SU-DHL-6 (cell line): ENCODE data around the gene RBM44.

Experiments
- H2AFZ ChIP-seq: fragments of 200-600 bp; sonication (generic); 2 replicates; pipeline ENCODE4 v1.6.1; 2014; ENCODE audit warnings: low read depth, mild to moderate bottlenecking, moderate library complexity, mixed read lengths, antibody characterized with exemption, low read length; ENCODE audit not compliant: severe bottlenecking
- H3F3A ChIP-seq: fragments of 200-600 bp; shearing (Covaris generic); 2 replicates; pipeline ENCODE4 v1.6.0; 2016; ENCODE audit warnings: antibody characterized with exemption, mild to moderate bottlenecking; ENCODE audit not compliant: insufficient read depth
- H3K27ac ChIP-seq: fragments of 200-600 bp; sonication (generic); 2 replicates; pipeline ENCODE4 v1.5.1; 2016; ENCODE audit warnings: low read depth, mild to moderate bottlenecking, low read length, moderate library complexity, mixed read lengths
- H3K27me3 ChIP-seq: fragments of 200-600 bp; sonication (generic), shearing (Covaris generic); 2 replicates; pipeline ENCODE4 v1.6.0; 2014; ENCODE audit warnings: mild to moderate bottlenecking, low read length
- H3K36me3 ChIP-seq: fragments of 200-600 bp; sonication (generic); 2 replicates; pipeline ENCODE4 v1.6.1; 2014; ENCODE audit warnings: mild to moderate bottlenecking, low read length, mixed read lengths
- H3K4me2 ChIP-seq: fragments of 300-600, 200-600 bp; shearing (Covaris generic), sonication (generic); 2 replicates; pipeline ENCODE4 v1.6.0; 2014; ENCODE audit warnings: low read length, low read depth, mild to moderate bottlenecking; ENCODE audit not compliant: poor library complexity, severe bottlenecking
- H3K4me3 ChIP-seq: fragments of 200-600 bp; sonication (generic); 2 replicates; pipeline ENCODE4 v1.5.1; 2014; ENCODE audit warnings: antibody characterized with exemption, low read length, mild to moderate bottlenecking, mixed read lengths; ENCODE audit not compliant: insufficient read depth, poor library complexity, severe bottlenecking
- H3K79me2 ChIP-seq: fragments of 200-600 bp; sonication (generic); 2 replicates; pipeline ENCODE4 v1.6.1; 2014; ENCODE audit warnings: mild to moderate bottlenecking, low read length, moderate library complexity; ENCODE audit not compliant: insufficient read depth
- H3K9ac ChIP-seq: fragments of 200-600 bp; sonication (generic); 2 replicates; pipeline ENCODE4 v1.7.0; 2014; ENCODE audit warnings: mild to moderate bottlenecking, low read length
- H3K9me2 ChIP-seq: fragments of 200-600 bp; sonication (generic); replicated peaks from 2 replicates; pipeline ENCODE4 v1.6.1; 2014; ENCODE audit warnings: low read length; ENCODE audit not compliant: insufficient read depth
- H3K9me3 ChIP-seq: fragments of 200-600 bp; sonication (generic); 2 replicates; pipeline ENCODE4 v1.6.1; 2014; ENCODE audit warnings: low read length, mixed read lengths; ENCODE audit not compliant: insufficient read depth
- H4K20me1 ChIP-seq: fragments of 200-600 bp; sonication (generic); 2 replicates; pipeline ENCODE4 v1.6.1; 2014; ENCODE audit warnings: low read depth, mild to moderate bottlenecking, antibody characterized with exemption, low read length, moderate library complexity, mixed read lengths
- EZH2phosphoT487 ChIP-seq: fragments of 200-600 bp; sonication (generic), shearing (Covaris generic); conservative IDR thresholded peaks from 2 replicates; pipeline ENCODE4 v1.6.1; 2018; ENCODE audit warnings: mild to moderate bottlenecking, antibody characterized with exemption, low read length, moderate library complexity, mixed read lengths
- TF ChIP-seq, protein P1 (sequence below): fragments of 200-600 bp; sonication (generic); IDR thresholded peaks from one replicate; pipeline ENCODE4 v1.5.1; 2017; ENCODE audit warnings: antibody characterized with exemption, mild to moderate bottlenecking, low read length, moderate library complexity; ENCODE audit not compliant: insufficient read depth, poor library complexity, severe bottlenecking

Gene RBM44

DNA sequence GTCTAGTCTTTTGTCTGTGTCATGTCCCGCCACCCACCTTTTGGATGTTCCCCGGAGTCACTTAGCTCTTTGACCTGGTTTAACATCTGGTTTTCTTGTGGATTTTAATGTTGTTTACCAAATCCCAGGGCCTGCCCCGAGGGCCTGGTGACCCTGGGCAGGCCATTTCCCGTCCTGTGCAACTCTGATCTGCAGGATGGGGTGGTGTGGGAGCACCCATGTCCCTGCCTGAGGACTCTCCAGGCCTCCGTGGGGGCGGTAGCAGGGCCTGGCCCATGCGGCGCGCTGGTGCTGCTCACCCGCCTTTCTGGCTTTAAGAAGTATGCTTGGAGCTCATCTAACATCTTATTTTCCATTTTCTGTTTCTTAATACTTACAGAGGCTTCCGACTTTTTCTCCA, 71.5 kb downstream of the RBM44 start:
- Histone ChIP-seq H3K9me3 (no peaks in the 10 kb centered on the region), H3K36me3 (no peaks in the 10 kb centered on the region), H2AFZ (no peak overlapping the region), H3K27ac (no peak overlapping the region), H3K27me3 (no peaks in the 10 kb centered on the region), H3K79me2 (no peaks in the 10 kb centered on the region), H3F3A (no peaks in the 10 kb centered on the region), H3K4me2 (no peak overlapping the region), H3K9ac (no peak overlapping the region), H4K20me1 (no peaks in the 10 kb centered on the region), H3K4me3 (no peak overlapping the region), H3K9me2 (no peaks in the 10 kb centered on the region)
- TF ChIP-seq EZH2phosphoT487, result no peak
- TF ChIP-seq, protein P1, sequence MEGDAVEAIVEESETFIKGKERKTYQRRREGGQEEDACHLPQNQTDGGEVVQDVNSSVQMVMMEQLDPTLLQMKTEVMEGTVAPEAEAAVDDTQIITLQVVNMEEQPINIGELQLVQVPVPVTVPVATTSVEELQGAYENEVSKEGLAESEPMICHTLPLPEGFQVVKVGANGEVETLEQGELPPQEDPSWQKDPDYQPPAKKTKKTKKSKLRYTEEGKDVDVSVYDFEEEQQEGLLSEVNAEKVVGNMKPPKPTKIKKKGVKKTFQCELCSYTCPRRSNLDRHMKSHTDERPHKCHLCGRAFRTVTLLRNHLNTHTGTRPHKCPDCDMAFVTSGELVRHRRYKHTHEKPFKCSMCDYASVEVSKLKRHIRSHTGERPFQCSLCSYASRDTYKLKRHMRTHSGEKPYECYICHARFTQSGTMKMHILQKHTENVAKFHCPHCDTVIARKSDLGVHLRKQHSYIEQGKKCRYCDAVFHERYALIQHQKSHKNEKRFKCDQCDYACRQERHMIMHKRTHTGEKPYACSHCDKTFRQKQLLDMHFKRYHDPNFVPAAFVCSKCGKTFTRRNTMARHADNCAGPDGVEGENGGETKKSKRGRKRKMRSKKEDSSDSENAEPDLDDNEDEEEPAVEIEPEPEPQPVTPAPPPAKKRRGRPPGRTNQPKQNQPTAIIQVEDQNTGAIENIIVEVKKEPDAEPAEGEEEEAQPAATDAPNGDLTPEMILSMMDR, result no peak

DNA sequence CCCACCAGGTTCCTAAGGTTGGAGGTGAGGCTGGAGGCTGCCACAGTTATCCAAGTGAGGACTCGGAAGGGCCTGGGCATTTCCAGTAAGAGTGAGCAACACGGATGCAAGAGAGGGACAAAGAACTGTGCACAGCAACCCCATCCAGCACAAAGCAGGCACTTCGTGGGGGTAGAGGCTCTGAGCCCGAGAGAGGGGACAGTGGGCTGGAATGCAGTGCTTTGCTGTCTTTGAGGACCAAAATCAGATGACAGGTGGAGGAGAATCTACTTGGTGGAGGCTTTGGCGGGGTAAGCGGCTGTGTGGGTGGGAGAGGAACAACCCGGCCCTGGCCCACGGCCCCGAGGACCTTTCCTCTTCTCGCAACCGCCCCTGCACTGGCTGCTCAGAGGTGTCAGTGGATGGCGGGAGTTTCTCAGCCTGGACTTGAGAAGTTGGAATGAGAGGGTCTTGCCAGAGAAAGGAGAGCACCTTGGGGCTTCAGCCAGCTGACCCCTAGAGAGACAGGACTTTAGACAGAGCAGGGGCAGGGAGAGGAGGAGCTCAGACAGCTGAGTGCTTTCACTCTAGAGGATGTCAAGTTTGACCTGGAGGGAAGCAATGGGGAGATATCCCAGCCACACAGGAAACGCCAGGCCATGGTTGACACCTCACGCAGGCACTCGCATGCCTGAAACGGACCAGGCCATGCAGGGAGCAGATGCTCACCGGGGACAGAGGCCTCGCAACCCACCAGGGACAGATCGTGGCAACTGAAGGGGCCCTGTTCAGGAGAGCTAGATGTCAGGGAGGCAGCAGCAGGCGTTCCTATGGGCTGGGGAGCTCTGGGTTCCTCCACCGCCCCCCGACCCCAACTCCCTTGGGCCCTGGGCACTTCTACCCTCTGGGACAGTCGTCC, 72.4 kb downstream of the RBM44 start:
- Histone ChIP-seq H3K79me2 (no peaks in the 10 kb centered on the region), H3K9me2 (no peaks in the 10 kb centered on the region), H2AFZ (no peak overlapping the region), H3K27ac (no peak overlapping the region), H3K9ac (no peak overlapping the region), H3K36me3 (no peaks in the 10 kb centered on the region), H3K4me2 (no peak overlapping the region), H3K27me3 (no peaks in the 10 kb centered on the region), H4K20me1 (no peaks in the 10 kb centered on the region), H3F3A (no peaks in the 10 kb centered on the region), H3K4me3 (no peak overlapping the region), H3K9me3 (no peaks in the 10 kb centered on the region)
- TF ChIP-seq EZH2phosphoT487, result no peak
- TF ChIP-seq, protein P1, result no peak

DNA sequence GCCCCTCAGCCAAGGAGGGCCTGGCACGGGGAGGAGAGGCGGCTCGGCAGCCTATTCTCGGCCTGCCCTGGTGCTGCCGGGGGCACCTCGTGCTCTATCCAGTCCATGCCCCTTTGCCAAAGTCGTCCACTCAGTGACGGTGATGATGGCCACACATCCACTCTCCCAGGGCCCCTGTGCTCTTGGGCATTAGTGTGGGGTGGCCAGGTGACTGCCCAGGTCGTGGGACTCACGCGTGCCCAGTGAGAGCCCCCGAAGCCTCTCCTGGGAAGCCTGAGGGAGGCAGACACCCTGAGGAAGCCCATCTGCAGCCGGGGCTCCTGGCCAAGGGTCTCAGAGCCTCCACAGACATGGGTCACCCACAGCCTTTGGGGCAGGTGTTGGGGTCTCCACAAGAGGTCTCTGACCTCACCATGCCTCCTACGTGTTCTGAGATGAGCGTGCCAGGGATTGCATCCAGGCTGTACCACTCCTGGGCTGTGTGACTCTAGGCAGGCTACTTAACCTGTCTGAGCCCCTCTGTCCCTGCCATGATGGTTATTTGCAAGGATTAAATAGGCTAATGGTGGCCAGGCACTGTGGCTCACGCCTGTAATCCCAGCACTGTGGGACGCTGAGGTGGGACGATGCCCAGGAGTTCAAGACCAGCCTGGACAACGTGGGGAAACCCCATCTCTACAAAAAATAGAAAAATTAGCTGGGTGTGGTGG, 73.8 kb downstream of the RBM44 start:
- Histone ChIP-seq H3K9ac (no peak overlapping the region), H2AFZ (no peak overlapping the region), H3K79me2 (no peaks in the 10 kb centered on the region), H3K4me2 (no peak overlapping the region), H3K27me3 (no peaks in the 10 kb centered on the region), H4K20me1 (no peaks in the 10 kb centered on the region), H3K27ac (no peak overlapping the region), H3F3A (no peaks in the 10 kb centered on the region), H3K4me3 (no peak overlapping the region), H3K36me3 (no peaks in the 10 kb centered on the region), H3K9me2 (no peaks in the 10 kb centered on the region), H3K9me3 (no peaks in the 10 kb centered on the region)
- TF ChIP-seq, protein P1, result no peak
- no peak for TF ChIP-seq EZH2phosphoT487
